Glomerular endothelial cell (primary cell): ENCODE results near the gene SNX18. TPM values are rescaled to one million over a fixed set of nuclear protein-coding genes. Genes with fewer than 3 reads are reported as not detected.

Experiments used
- DNase-seq: peaks from one replicate; pipeline ENCODE4 v3.0.0-alpha.2; 2011; ENCODE audit warnings: low read depth, low spot score; ENCODE audit errors: extremely low read depth
- total RNA-seq: library from RNA; depleted of rRNA; stranded (reverse); fragments of >200 nt; gene quantifications from 2 replicates; pipeline ENCODE4 v1.2.3, GENCODE V29; 2015

The SNX18 gene
- total RNA-seq, 1 donor from 2014 or later: 29.2 TPM

DNA sequence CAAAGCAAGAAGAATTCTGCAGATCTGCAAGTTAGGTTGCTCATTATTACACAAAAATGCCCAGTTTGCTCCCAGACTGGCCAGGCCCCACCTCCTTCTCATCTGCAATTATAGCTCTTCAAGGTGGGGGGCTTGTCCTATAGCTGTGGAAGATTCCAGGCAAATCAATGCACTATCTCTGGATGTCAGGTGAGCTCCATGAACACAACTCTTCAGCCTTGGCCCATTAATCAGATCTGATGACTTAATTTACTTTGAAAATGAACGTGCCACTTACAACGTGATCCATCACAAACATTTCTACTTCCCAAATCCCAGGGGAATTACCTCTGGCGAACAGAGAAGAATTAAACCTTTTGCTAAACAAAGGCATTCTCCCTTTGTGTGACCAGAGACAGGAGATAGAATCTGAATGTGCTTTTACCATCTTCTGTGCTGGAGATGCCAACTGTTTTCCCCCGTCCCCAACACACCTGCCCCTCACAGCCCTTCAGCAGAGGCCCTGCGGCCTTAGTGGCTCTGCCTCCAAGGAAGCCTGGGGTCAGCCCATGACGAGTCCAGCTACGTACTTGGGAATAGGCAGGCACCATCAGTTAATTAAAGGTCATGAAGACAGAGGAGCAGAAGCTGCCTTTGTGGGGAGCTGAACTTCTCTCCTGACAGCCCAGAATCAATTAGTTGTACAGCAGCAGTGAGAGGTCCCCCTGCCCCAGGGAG is 60.5 kb downstream of the SNX18 start:
- DNase-seq: no peak

GRCh38 chr5:54579591-54580295 is 62.2 kb downstream of the SNX18 start:
- no peak for DNase-seq

GRCh38 chr5:54580997-54581811 is 63.6 kb downstream of the SNX18 start:
- no peak for DNase-seq

- DNase-seq: no peak
These were observed 64.4 kb downstream of the SNX18 start for GRCh38 chr5:54581831-54582548.

GRCh38 chr5:54586336-54586735 is 68.8 kb downstream of the SNX18 start:
- DNase-seq: no peak

DNA sequence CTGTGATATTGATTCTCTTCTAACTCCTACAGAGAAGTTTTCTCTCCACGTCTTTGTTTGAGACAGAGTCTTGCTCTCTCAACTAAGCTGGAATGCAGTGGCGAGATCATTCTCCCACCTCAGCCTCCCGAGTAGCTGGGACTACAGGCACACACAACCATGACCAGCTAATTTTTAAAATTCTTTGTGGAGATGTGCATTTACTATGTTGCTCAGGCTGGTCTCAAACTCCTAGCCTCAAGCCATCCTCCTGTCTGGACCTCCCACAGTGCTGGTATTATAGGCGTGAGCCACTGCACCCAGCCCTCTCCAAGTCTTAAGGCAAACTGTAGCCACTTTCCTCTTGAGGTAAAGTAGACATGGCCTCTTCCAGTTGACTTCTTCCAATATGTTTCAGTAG is 72.2 kb downstream of the SNX18 start:
- no peak for DNase-seq

DNA sequence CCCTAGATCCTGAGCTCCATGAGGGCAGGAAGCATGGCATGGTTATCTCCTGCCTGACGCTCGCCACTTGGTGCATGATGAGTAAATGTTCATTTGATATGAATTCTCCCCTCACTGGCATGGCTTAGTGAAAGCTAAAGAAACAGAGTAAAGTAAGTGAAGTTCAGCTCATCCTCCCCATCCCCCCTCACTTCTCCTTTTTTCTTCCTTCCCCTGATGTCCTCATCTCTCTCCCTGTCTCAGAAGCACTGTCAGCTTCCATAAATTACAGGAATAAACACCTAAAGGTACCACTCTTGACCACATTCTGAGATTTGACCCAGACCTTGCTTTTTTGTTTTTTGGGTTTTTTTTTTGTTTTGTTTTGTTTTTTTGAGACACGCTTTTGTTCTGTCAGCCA is 73.3 kb downstream of the SNX18 start:
- DNase-seq: no peak

DNA sequence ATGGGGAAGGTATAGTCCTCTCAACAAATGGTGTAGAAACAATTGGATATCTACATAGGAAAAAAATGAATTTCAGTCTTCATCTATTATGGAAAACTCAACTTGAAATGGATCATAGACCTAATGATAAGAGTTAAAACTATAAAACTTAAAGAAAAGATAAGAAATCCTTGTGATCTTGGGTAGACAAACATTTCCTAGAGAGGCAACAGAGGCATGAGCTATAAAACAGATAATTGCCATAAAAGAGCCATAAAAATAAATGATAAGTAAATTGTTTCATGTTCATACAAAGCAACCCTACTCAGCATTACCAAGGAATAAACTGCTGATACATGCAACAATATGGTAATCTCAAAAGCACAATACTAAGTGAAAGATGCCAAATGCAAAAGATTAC is 76.2 kb downstream of the SNX18 start:
- DNase-seq: no peak

DNA sequence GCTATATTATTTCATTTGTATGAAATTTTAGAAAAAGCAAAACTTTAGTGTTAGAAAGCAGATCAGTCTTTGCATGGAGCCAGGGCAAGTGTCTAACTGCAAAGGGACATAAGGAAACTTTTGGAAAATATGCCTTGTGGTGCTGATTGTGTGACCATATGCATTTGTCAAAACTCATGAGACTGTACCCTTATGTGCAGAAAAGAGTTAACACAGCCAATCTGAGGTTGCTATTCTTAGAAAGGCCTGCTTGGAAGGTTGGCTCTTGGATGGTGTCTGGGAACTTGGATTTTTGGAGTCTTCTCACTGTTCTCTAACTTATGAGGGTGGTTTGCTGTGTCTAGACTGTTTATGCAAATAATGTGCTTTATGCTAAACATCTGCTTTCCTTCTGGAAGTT is 76.6 kb downstream of the SNX18 start:
- DNase-seq: no peak

DNA sequence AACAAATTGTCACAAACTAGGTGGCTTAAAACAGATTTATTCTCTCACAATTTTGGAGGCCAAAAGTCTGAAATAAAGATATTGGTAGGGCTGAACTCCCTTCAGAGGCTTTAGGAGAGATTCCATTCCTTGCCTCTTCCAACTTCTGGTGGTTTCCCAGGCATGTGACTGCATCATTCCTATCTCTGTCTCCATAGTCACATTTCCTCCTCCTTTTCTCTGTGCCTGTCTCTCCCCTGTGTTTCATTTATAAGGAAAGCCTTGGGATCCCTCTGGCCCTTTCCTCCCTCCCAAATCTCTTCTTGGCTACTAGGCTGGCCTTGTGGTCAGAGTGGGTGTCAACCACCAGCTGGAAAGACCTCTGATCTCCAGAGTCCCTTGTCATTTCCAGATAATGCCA is 78.2 kb downstream of the SNX18 start:
- DNase-seq: no peak

Other genes with a start within 250 kb of the SNX18 start
- 25.3 and 30.1 TPM in 2 replicates for gene ARL15, start 207.2 kb upstream of the SNX18 start, total RNA-seq
- gene HSPB3, start 62.1 kb upstream of the SNX18 start, total RNA-seq: not detected in 2 replicates